Measurements from ENCODE around the gene VSIG2. TPM values are rescaled to one million over a fixed set of nuclear protein-coding genes. Genes with fewer than 3 reads are reported as not detected.

The VSIG2 gene
- total and polyA plus RNA-seq, 10 of the 15 experiments (the other 5 are each of a cell fraction or from before 2014, with no cell fraction given) = 0.13 to 0.31 (median 0.15) TPM; not detected in 5

- POLR2A ChIA-PET = no interaction called here
- Histone ChIP-seq H4K20me1 (ENCODE audit: control insufficient read depth, insufficient read depth) (no peaks in the 10 kb centered on the region), H3K4me2 (ENCODE audit: control insufficient read depth, insufficient read depth) (no peak overlapping the region), H3K9me3 (replicated peaks; ENCODE audit: control insufficient read depth, insufficient read depth, low read length) (no peaks in the 10 kb centered on the region), H3K36me3 (ENCODE audit: control insufficient read depth in 2 of 2, insufficient read depth in 2 of 2, low read length in 1 of 2) (no peaks in the 10 kb centered on the region; a peak in 1 of 4 replicates), H3K4me1 (ENCODE audit: control insufficient read depth, insufficient read depth, low read length) (peaks cover 6% of the 10 kb centered on the region; the same call in 1 of the 2 replicates), H3K27me3 (replicated peaks in 1 of 2; ENCODE audit: control insufficient read depth in 2 of 2, insufficient read depth in 2 of 2, low read length in 1 of 2) (no peaks in the 10 kb centered on the region), H3K4me3 (no peak overlapping the region), H2AFZ (ENCODE audit: control insufficient read depth, low read depth, low read length) (no peak overlapping the region), H3K27ac (ENCODE audit: control insufficient read depth, insufficient read depth) (no peak overlapping the region), H3K79me2 (ENCODE audit: control insufficient read depth, insufficient read depth, low read length) (peaks cover 12% of the 10 kb centered on the region), H3K9ac (ENCODE audit: control insufficient read depth, insufficient read depth, low read length) (no peak overlapping the region)
- CTCF ChIA-PET = interaction anchor here (0.9 to 2.2 kb wide), 3 partner anchors 40 to 85 kb away, joined by 3 to 10 read pairs (median 5); no protein-coding TSS in a partner anchor
- SMC1A ChIA-PET (ENCODE audit: uncharacterized antibody, unreplicated experiment) = interaction anchor here (0.5 to 1.5 kb wide), 2 partner anchors 83 to 84 kb away, joined by 3 read pairs; no protein-coding TSS in a partner anchor
- FAIRE-seq = no peak
- BruUV-seq (replicated peaks) = no TSS peak
- no peak for DNase-seq (ENCODE audit: low read depth, low spot score)
- intact Hi-C loops (cut with micrococcal nuclease; ENCODE audit: unreplicated experiment) = no loop called here
- no peak for TF ChIP-seq BCL3 (IDR thresholded peaks at IDR 0.05; ENCODE audit: borderline replicate concordance, insufficient read depth, low read depth, low read length, poor library complexity, severe bottlenecking)
- TF ChIP-seq NKRF (conservative IDR thresholded peaks at IDR 0.05) = no peak
- no peak for TF ChIP-seq ESRRA (IDR thresholded peaks at IDR 0.05; ENCODE audit: low read length)
- ATAC-seq = no peak
- WGBS (ENCODE audit: insufficient coverage, insufficient replicate concordance, low lambda C conversion rate, missing lambda C conversion rate) = 37% methylated on average over 7 of the region's 7 CpGs
- in situ Hi-C loops (cut with MboI) = no loop called here
- RAD21 ChIA-PET (ENCODE audit: unreplicated experiment) = interaction anchor here (1.0 kb wide), 1 partner anchor 10 kb away, joined by 3 read pairs; no protein-coding TSS in a partner anchor
These were observed 1.6 kb upstream of the VSIG2 start for GRCh38 chr11:124753624-124754023.
